Mesenchymal stem cell (in vitro differentiated cells and primary cell): ENCODE data around the gene ELAC1.

ENCODE experiments used
- DNase-seq: peaks from one replicate; pipeline ENCODE4 v3.0.0-alpha.2; 2013
- H2AFZ ChIP-seq: one replicate; pipeline ENCODE4 v1.6.1; 2013; ENCODE audit warnings: low read depth, mild to moderate bottlenecking, control low read depth, inconsistent platforms, low read length, moderate library complexity
- H2AK5ac ChIP-seq: 2 replicates; pipeline ENCODE4 v1.6.1; 2013; ENCODE audit warnings: low read length, moderate library complexity, mild to moderate bottlenecking, inconsistent platforms; ENCODE audit not compliant: severe bottlenecking
- H2BK120ac ChIP-seq: one replicate; pipeline ENCODE4 v1.6.1; 2013; ENCODE audit warnings: low read depth, mild to moderate bottlenecking, inconsistent platforms, low read length, moderate library complexity
- H2BK12ac ChIP-seq, 2 experiments: one replicate each; pipeline ENCODE4 v1.6.1; 2013; ENCODE audit warnings: inconsistent platforms in 2 of 2, low read length in 2 of 2, mild to moderate bottlenecking in 2 of 2, moderate library complexity in 2 of 2, control low read depth in 1 of 2
- H2BK15ac ChIP-seq: one replicate; pipeline ENCODE4 v1.6.1; 2013; ENCODE audit warnings: mild to moderate bottlenecking, low read depth, inconsistent platforms; ENCODE audit not compliant: poor library complexity, severe bottlenecking
- H2BK5ac ChIP-seq: 2 replicates; pipeline ENCODE4 v1.6.1; 2013; ENCODE audit warnings: low read depth, mild to moderate bottlenecking, low read length, control low read depth, inconsistent platforms; ENCODE audit not compliant: poor library complexity, severe bottlenecking
- H3K14ac ChIP-seq, 2 experiments: one replicate each; pipeline ENCODE4 v1.6.1; 2013; ENCODE audit warnings: inconsistent platforms in 2 of 2, low read length in 2 of 2, control low read depth in 1 of 2, mild to moderate bottlenecking in 1 of 2, moderate library complexity in 1 of 2
- H3K18ac ChIP-seq, 2 experiments: one replicate each; pipeline ENCODE4 v1.6.1; 2013; ENCODE audit warnings: inconsistent platforms in 2 of 2, low read length in 2 of 2, control low read depth in 1 of 2, low read depth in 1 of 2, mild to moderate bottlenecking in 1 of 2
- H3K23ac ChIP-seq, 2 experiments: one replicate each; pipeline ENCODE4 v1.6.1; 2013; ENCODE audit warnings: inconsistent platforms in 2 of 2, low read length in 2 of 2, mild to moderate bottlenecking in 2 of 2, moderate library complexity in 2 of 2, control low read depth in 1 of 2
- H3K27ac ChIP-seq: 2 replicates; pipeline ENCODE4 v1.5.1; 2013; ENCODE audit warnings: mild to moderate bottlenecking, moderate library complexity, low read length, control low read depth, inconsistent platforms; ENCODE audit not compliant: poor library complexity, severe bottlenecking
- H3K27me3 ChIP-seq, 2 experiments: 2 replicates each; pipeline versions ENCODE4 v1.6.1 to v1.7.0; 2013; ENCODE audit warnings: low read length in 2 of 2, mild to moderate bottlenecking in 2 of 2, moderate library complexity in 2 of 2, control low read depth in 1 of 2, inconsistent platforms in 1 of 2; ENCODE audit not compliant: control insufficient read depth in 1 of 2, insufficient read depth in 1 of 2
- H3K36me3 ChIP-seq, 2 experiments: 2 replicates each; pipeline versions ENCODE4 v1.6.1 to v1.7.0; 2013; ENCODE audit warnings: low read length in 2 of 2, control low read depth in 1 of 2, inconsistent platforms in 1 of 2, low read depth in 1 of 2, mild to moderate bottlenecking in 1 of 2; ENCODE audit not compliant: insufficient read depth in 2 of 2, control insufficient read depth in 1 of 2
- H3K4ac ChIP-seq, 2 experiments: one replicate each; pipeline ENCODE4 v1.6.1; 2013; ENCODE audit warnings: inconsistent platforms in 2 of 2, low read length in 2 of 2, mild to moderate bottlenecking in 2 of 2, moderate library complexity in 2 of 2, control low read depth in 1 of 2, low read depth in 1 of 2
- H3K4me1 ChIP-seq: 2 replicates; pipeline ENCODE4 v1.6.1; 2013; ENCODE audit warnings: low read depth, low read length, control low read depth; ENCODE audit not compliant: control insufficient read depth, insufficient read depth
- H3K4me2 ChIP-seq: 2 replicates; pipeline ENCODE4 v1.6.1; 2013; ENCODE audit warnings: low read length, mild to moderate bottlenecking, inconsistent platforms; ENCODE audit not compliant: poor library complexity, severe bottlenecking
- H3K4me3 ChIP-seq, 2 experiments: 2 replicates each; pipeline versions ENCODE4 v1.5.1 to v1.7.0; 2013; ENCODE audit warnings: low read length in 2 of 2, mild to moderate bottlenecking in 2 of 2, control low read depth in 1 of 2, low read depth in 1 of 2; ENCODE audit not compliant: insufficient read depth in 1 of 2
- H3K79me1 ChIP-seq: replicated peaks from 2 replicates; pipeline ENCODE4 v1.6.1; 2013; ENCODE audit warnings: mild to moderate bottlenecking, control low read depth, low read length, inconsistent platforms; ENCODE audit not compliant: poor library complexity, severe bottlenecking
- H3K9ac ChIP-seq: 2 replicates; pipeline ENCODE4 v1.7.0; 2013; ENCODE audit warnings: mild to moderate bottlenecking, low read length, moderate library complexity
- H3K9me3 ChIP-seq: 2 replicates; pipeline ENCODE4 v1.7.0; 2013; ENCODE audit warnings: mild to moderate bottlenecking, low read length; ENCODE audit not compliant: control insufficient read depth
- H4K8ac ChIP-seq: one replicate; pipeline ENCODE4 v1.6.1; 2013; ENCODE audit warnings: inconsistent platforms, mild to moderate bottlenecking, low read length, moderate library complexity
- H4K91ac ChIP-seq: one replicate; pipeline ENCODE4 v1.6.1; 2013; ENCODE audit warnings: mild to moderate bottlenecking, low read length, inconsistent platforms
- WGBS: methylation state at CpG from one replicate; pipeline ENCODE4 v1.1.7; 2013; ENCODE audit warnings: mixed read lengths; 5-methylcytosine and 5-hydroxymethylcytosine counted together

Gene ELAC1

GRCh38 chr18:51013259-51013658, 45.4 kb downstream of the ELAC1 start:
- Histone ChIP-seq H3K4me1 (peaks cover 2% of the 10 kb centered on the region), H3K4ac (no peak overlapping the region), H3K23ac (no peak overlapping the region), H3K18ac (no peak overlapping the region), H4K91ac (no peak overlapping the region), H3K79me1 (no peaks in the 10 kb centered on the region), H2BK15ac (no peak overlapping the region), H2BK5ac (no peak overlapping the region), H3K14ac (no peak overlapping the region), H2BK120ac (no peak overlapping the region), H3K27me3 (no peaks in the 10 kb centered on the region), H3K9ac (no peak overlapping the region), H2AK5ac (no peak overlapping the region), H3K4me2 (no peak overlapping the region), H2BK12ac (no peak overlapping the region), H4K8ac (no peak overlapping the region), H3K36me3 (peaks cover 3 to 5% of the 10 kb centered on the region in 2 experiments), H3K9me3 (no peaks in the 10 kb centered on the region), H3K27ac (no peak overlapping the region), H3K4me3 (no peak overlapping the region), H2AFZ (no peak overlapping the region)
- no peak for DNase-seq
- WGBS = 85% methylated on average over 1 of the region's 3 CpGs

- WGBS = 90% methylated on average over 7 of the region's 8 CpGs
- no peak overlapping the region for H4K8ac ChIP-seq
- H3K36me3 ChIP-seq = peaks cover 6 to 13% of the 10 kb centered on the region in 2 experiments
- H3K4me1 ChIP-seq = peaks cover 2% of the 10 kb centered on the region
- no peaks in the 10 kb centered on the region for H3K27me3 ChIP-seq
- no peak overlapping the region for H3K27ac ChIP-seq
- H4K91ac ChIP-seq = no peak overlapping the region
- no peaks in the 10 kb centered on the region for H3K9me3 ChIP-seq
- no peak overlapping the region for H3K9ac ChIP-seq
- no peak overlapping the region for H3K14ac ChIP-seq
- H2BK12ac ChIP-seq = no peak overlapping the region
- DNase-seq = no peak
- H2BK15ac ChIP-seq = no peak overlapping the region
- no peak overlapping the region for H3K18ac ChIP-seq
- H2BK120ac ChIP-seq = no peak overlapping the region
- H3K4ac ChIP-seq = no peak overlapping the region
- H3K4me3 ChIP-seq = no peak overlapping the region
- no peak overlapping the region for H2BK5ac ChIP-seq
- H3K23ac ChIP-seq = no peak overlapping the region
- peaks cover 10% of the 10 kb centered on the region for H3K79me1 ChIP-seq
- H2AK5ac ChIP-seq = no peak overlapping the region
- no peak overlapping the region for H3K4me2 ChIP-seq
- H2AFZ ChIP-seq = no peak overlapping the region
These were observed 49.5 kb downstream of the ELAC1 start for GRCh38 chr18:51017140-51017879.

- Histone ChIP-seq H3K9ac (no peak overlapping the region), H3K4me1 (peaks cover 2% of the 10 kb centered on the region), H3K18ac (no peak overlapping the region), H3K4me3 (no peak overlapping the region), H3K14ac (no peak overlapping the region), H3K27ac (no peak overlapping the region), H3K23ac (no peak overlapping the region), H3K27me3 (no peaks in the 10 kb centered on the region), H3K4me2 (no peak overlapping the region), H2BK120ac (no peak overlapping the region), H3K9me3 (no peaks in the 10 kb centered on the region), H2AFZ (no peak overlapping the region), H2BK12ac (no peak overlapping the region), H3K79me1 (peaks cover 19% of the 10 kb centered on the region), H4K91ac (no peak overlapping the region), H4K8ac (no peak overlapping the region), H3K36me3 (peaks cover 6 to 31% of the 10 kb centered on the region in 2 experiments), H2AK5ac (no peak overlapping the region), H2BK5ac (no peak overlapping the region), H2BK15ac (no peak overlapping the region), H3K4ac (no peak overlapping the region)
- 94% methylated on average over 4 of the region's 5 CpGs for WGBS
- DNase-seq = no peak
These were observed 52.7 kb downstream of the ELAC1 start for GRCh38 chr18:51020536-51020935.

- H2BK120ac ChIP-seq = no peak overlapping the region
- no peaks in the 10 kb centered on the region for H3K9me3 ChIP-seq
- no peak overlapping the region for H3K9ac ChIP-seq
- no peak overlapping the region for H3K4ac ChIP-seq
- no peak overlapping the region for H2AK5ac ChIP-seq
- DNase-seq = no peak
- no peak overlapping the region for H3K4me3 ChIP-seq
- H4K8ac ChIP-seq = no peak overlapping the region
- H2BK15ac ChIP-seq = no peak overlapping the region
- H3K4me2 ChIP-seq = no peak overlapping the region
- peaks cover 26% of the 10 kb centered on the region for H3K79me1 ChIP-seq
- H2AFZ ChIP-seq = no peak overlapping the region
- no peak overlapping the region for H3K23ac ChIP-seq
- no peak overlapping the region for H2BK5ac ChIP-seq
- H4K91ac ChIP-seq = no peak overlapping the region
- no peaks in the 10 kb centered on the region for H3K27me3 ChIP-seq
- H3K14ac ChIP-seq = no peak overlapping the region
- H3K4me1 ChIP-seq = peaks cover 2% of the 10 kb centered on the region
- H2BK12ac ChIP-seq = no peak overlapping the region
- peaks cover 6 to 39% of the 10 kb centered on the region in 2 experiments for H3K36me3 ChIP-seq
- 90% methylated on average over 3 of the region's 5 CpGs for WGBS
- no peak overlapping the region for H3K18ac ChIP-seq
- no peak overlapping the region for H3K27ac ChIP-seq
These were observed 53.6 kb downstream of the ELAC1 start for GRCh38 chr18:51021226-51021965.
